CD14-positive monocyte (primary cell): ENCODE data around the gene MTMR6. TPM values are rescaled to one million over a fixed set of nuclear protein-coding genes. Genes with fewer than 3 reads are reported as not detected.

Experiments
- DNase-seq, 3 donors: peaks; one replicate each; pipeline ENCODE4 v3.0.0-alpha.2; 2011 to 2022
- H2AFZ ChIP-seq: 2 replicates; pipeline ENCODE4 v1.6.0; 2012; ENCODE audit warnings: mild to moderate bottlenecking, low read depth, low read length, inconsistent platforms; ENCODE audit not compliant: insufficient read depth, poor library complexity, severe bottlenecking
- H3K27ac ChIP-seq, 2 donors: 1 replicate in 1 of 2; 2 replicates in 1 of 2; pipeline ENCODE4 v1.5.1; 2012 to 2013; ENCODE audit warnings: low read length in 2 of 2, control low read depth in 1 of 2, inconsistent platforms in 1 of 2, low read depth in 1 of 2, mild to moderate bottlenecking in 1 of 2
- H3K27me3 ChIP-seq, 2 donors: one replicate each; pipeline versions ENCODE4 v1.6.0 to v1.6.1; 2011 to 2013; ENCODE audit warnings: low read length in 2 of 2; ENCODE audit not compliant: control insufficient read depth in 2 of 2, insufficient read depth in 2 of 2
- H3K36me3 ChIP-seq, 2 donors: replicated peaks in 1 of 2; 1 replicate in 1 of 2; 2 replicates in 1 of 2; pipeline versions ENCODE4 v1.5.1 to v1.6.1; 2012 to 2013; ENCODE audit warnings: low read length in 2 of 2, control low read depth in 1 of 2, inconsistent platforms in 1 of 2, mild to moderate bottlenecking in 1 of 2; ENCODE audit not compliant: insufficient read depth in 2 of 2, control insufficient read depth in 1 of 2
- H3K4me1 ChIP-seq, 2 donors: 1 replicate in 1 of 2; 2 replicates in 1 of 2; pipeline versions ENCODE4 v1.5.1 to v1.6.1; 2012 to 2013; ENCODE audit warnings: low read length in 2 of 2, control low read depth in 1 of 2, inconsistent platforms in 1 of 2, mild to moderate bottlenecking in 1 of 2, moderate library complexity in 1 of 2; ENCODE audit not compliant: insufficient read depth in 2 of 2, control insufficient read depth in 1 of 2
- H3K4me2 ChIP-seq: replicated peaks from 2 replicates; pipeline ENCODE3; 2012; ENCODE audit warnings: low read length, moderate library complexity, mild to moderate bottlenecking; ENCODE audit not compliant: poor library complexity, severe bottlenecking; ENCODE audit errors: extremely low read depth
- H3K4me3 ChIP-seq, 3 experiments: fragments of 200-600 bp in 1 of 3; sonication (generic) in 1 of 3; replicated peaks in 1 of 3; 1 replicate in 2 of 3; 2 replicates in 1 of 3; pipeline ENCODE4 v1.5.1; 2011 to 2013; ENCODE audit warnings: low read length in 3 of 3, mild to moderate bottlenecking in 3 of 3, control low read depth in 2 of 3, low read depth in 2 of 3, inconsistent platforms in 1 of 3, moderate library complexity in 1 of 3
- H3K79me2 ChIP-seq: 2 replicates; pipeline ENCODE4 v1.6.0; 2012; ENCODE audit warnings: mild to moderate bottlenecking, control low read depth, inconsistent platforms, low read length, moderate library complexity; ENCODE audit not compliant: insufficient read depth
- H3K9ac ChIP-seq: 2 replicates; pipeline ENCODE4 v1.6.0; 2017; ENCODE audit warnings: low read length, mild to moderate bottlenecking; ENCODE audit not compliant: insufficient read depth, poor library complexity, severe bottlenecking
- H3K9me3 ChIP-seq, 2 donors: replicated peaks in 1 of 2; 1 replicate in 1 of 2; 2 replicates in 1 of 2; pipeline versions ENCODE4 v1.5.1 to v1.6.1; 2012 to 2013; ENCODE audit warnings: low read length in 2 of 2, control low read depth in 1 of 2; ENCODE audit not compliant: control insufficient read depth in 1 of 2, insufficient read depth in 1 of 2
- H4K20me1 ChIP-seq: 2 replicates; pipeline ENCODE4 v1.6.0; 2012; ENCODE audit warnings: mild to moderate bottlenecking, low read length, control low read depth, moderate library complexity; ENCODE audit not compliant: insufficient read depth
- H3K27ac Mint-ChIP-seq, 7 donors: one replicate each; pipeline ENCODE4 v1.8.0; 2020; ENCODE audit warnings: mild to moderate bottlenecking in 7 of 7, mixed read lengths in 7 of 7, moderate library complexity in 6 of 7, inconsistent platforms in 2 of 7
- H3K27me3 Mint-ChIP-seq, 3 donors: one replicate each; pipeline ENCODE4 v1.8.0; 2021 to 2022; ENCODE audit warnings: low read depth in 3 of 3, mild to moderate bottlenecking in 3 of 3, mixed read lengths in 3 of 3, moderate library complexity in 3 of 3, inconsistent platforms in 1 of 3
- H3K36me3 Mint-ChIP-seq, 2 donors: one replicate each; pipeline ENCODE4 v1.8.0; 2020; ENCODE audit warnings: mixed read lengths in 2 of 2, inconsistent platforms in 1 of 2, mild to moderate bottlenecking in 1 of 2
- H3K4me1 Mint-ChIP-seq: one replicate; pipeline ENCODE4 v1.8.0; 2020; ENCODE audit warnings: mild to moderate bottlenecking, mixed read lengths
- H3K4me3 Mint-ChIP-seq, 2 donors: one replicate each; pipeline ENCODE4 v1.8.0; 2020; ENCODE audit warnings: mild to moderate bottlenecking in 2 of 2, mixed read lengths in 2 of 2, moderate library complexity in 1 of 2
- H3K9me3 Mint-ChIP-seq, 7 donors: one replicate each; pipeline ENCODE4 v1.8.0; 2020 to 2022; ENCODE audit warnings: mixed read lengths in 7 of 7, mild to moderate bottlenecking in 6 of 7, moderate library complexity in 6 of 7, inconsistent platforms in 2 of 7
- WGBS: methylation state at CpG from one replicate; pipeline ENCODE4 v1.1.5; 2013; ENCODE audit warnings: missing lambda C conversion rate; ENCODE audit not compliant: insufficient coverage; 5-methylcytosine and 5-hydroxymethylcytosine counted together
- intact Hi-C, 2 donors: fragments of 100-400 bp; cut with micrococcal nuclease; formaldehyde crosslinking; loops; one replicate each; pipeline versions ENCODE4 v1.15.0 to v1.15.1; 2023
- polyA plus RNA-seq, 3 donors: library from polyadenylated mRNA; depleted of rRNA in 1 of 3; unstranded in 2 of 3; stranded (reverse) in 1 of 3; fragments of 300-500 nt in 2 of 3; fragments of >200 nt in 1 of 3; fragmentation: Illumina TruSeq in 2 of 3; gene quantifications; 1 replicate in 2 of 3; 2 replicates in 1 of 3; pipeline ENCODE4 v1.2.3, GENCODE V29; 2012 to 2021
- TF ChIP-seq, protein P1 (sequence below): fragments of 200-600 bp; IDR thresholded peaks from one replicate; pipeline ENCODE4 v1.8.0; 2022; ENCODE audit warnings: antibody characterized with exemption, mild to moderate bottlenecking

Gene MTMR6
- polyA plus RNA-seq, 3 donors = 7.4 to 31.9 (median 24.4) TPM

DNA sequence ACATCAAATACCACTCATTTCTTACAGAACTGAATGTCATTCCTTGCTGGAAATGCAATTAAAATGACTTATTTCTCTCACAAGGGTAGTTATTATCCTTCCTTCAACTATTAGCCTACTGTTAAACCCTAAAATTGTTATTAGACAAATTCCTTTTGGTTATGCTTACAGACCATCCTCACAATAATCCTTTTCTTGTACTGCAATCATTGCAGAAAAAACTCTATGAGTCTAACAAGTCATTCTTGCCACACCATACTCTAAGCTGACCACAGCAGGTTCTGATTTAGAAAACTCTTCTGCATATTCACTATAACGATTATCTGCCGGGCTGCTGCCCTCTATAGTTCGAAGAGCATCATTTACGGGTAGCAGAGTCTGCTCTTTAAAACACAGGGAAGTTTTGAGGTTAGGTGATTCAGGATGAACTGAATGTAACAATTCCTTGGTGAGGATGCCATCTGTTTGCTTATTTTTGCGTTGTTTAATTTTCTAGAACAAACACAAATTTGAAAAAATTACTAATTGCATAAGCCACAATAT is 38.2 kb downstream of the MTMR6 start:
- Histone ChIP-seq H3K27ac (peak overlapping the region in 1 of 2 donors; percentile 65), H3K27me3 (no peaks in the 10 kb centered on the region), H4K20me1 (peaks cover 6% of the 10 kb centered on the region), H3K9ac (no peak overlapping the region), H3K4me2 (no peak overlapping the region), H3K9me3 (peaks cover 0 to 6% of the 10 kb centered on the region in 2 donors), H3K4me1 (peaks cover 19 to 35% of the 10 kb centered on the region in 2 donors), H3K36me3 (peaks cover 24 to 61% of the 10 kb centered on the region in 2 donors), H3K79me2 (no peaks in the 10 kb centered on the region), H3K4me3 (no peak overlapping the region), H2AFZ (no peak overlapping the region)
- Mint-ChIP-seq H3K4me3 (peak overlapping the region in 1 of 2 donors; percentile 46), H3K27me3 (no peaks in the 10 kb centered on the region), H3K36me3 (peaks cover 37 to 52% of the 10 kb centered on the region in 2 donors), H3K4me1 (peaks cover 39% of the 10 kb centered on the region), H3K9me3 (peaks cover 0 to 3% (median 0%) of the 10 kb centered on the region in 7 donors), H3K27ac (peak overlapping the region in 6 of 7 donors; percentile 25 to 68 (median 45))
- intact Hi-C loops = no loop called here
- peak; percentile 33 to 61 (median 52) for DNase-seq
- TF ChIP-seq, protein P1, sequence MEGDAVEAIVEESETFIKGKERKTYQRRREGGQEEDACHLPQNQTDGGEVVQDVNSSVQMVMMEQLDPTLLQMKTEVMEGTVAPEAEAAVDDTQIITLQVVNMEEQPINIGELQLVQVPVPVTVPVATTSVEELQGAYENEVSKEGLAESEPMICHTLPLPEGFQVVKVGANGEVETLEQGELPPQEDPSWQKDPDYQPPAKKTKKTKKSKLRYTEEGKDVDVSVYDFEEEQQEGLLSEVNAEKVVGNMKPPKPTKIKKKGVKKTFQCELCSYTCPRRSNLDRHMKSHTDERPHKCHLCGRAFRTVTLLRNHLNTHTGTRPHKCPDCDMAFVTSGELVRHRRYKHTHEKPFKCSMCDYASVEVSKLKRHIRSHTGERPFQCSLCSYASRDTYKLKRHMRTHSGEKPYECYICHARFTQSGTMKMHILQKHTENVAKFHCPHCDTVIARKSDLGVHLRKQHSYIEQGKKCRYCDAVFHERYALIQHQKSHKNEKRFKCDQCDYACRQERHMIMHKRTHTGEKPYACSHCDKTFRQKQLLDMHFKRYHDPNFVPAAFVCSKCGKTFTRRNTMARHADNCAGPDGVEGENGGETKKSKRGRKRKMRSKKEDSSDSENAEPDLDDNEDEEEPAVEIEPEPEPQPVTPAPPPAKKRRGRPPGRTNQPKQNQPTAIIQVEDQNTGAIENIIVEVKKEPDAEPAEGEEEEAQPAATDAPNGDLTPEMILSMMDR = peak; percentile 64
- 40% methylated on average over 2 of the region's 5 CpGs for WGBS

DNA sequence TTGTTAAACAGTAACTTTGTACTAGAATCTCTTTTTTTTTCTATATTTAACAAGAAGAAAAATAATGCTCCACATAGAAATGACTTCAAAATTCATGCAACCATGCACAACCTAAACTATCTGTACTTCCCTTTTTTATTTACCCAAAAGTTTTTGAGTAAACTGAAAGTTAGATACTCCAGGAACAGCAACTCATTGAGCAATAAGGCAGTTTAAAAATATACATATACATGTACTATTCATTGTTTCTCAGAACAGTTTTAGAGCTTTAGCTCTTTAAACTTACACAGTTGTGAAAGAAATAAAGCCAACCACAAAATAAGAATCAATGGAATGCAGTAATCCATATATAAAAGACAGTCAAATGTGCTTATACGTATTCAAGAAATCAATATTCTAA is 39.2 kb downstream of the MTMR6 start:
- TF ChIP-seq, protein P1 = no peak
- Mint-ChIP-seq H3K27ac (peak overlapping the region in 6 of 7 donors; percentile 45 to 70 (median 56)), H3K27me3 (no peaks in the 10 kb centered on the region), H3K4me1 (peaks cover 36% of the 10 kb centered on the region), H3K9me3 (peaks cover 0 to 4% (median 0%) of the 10 kb centered on the region in 7 donors), H3K4me3 (no peak overlapping the region), H3K36me3 (peaks cover 31 to 52% of the 10 kb centered on the region in 2 donors)
- Histone ChIP-seq H3K27ac (peak overlapping the region in 1 of 2 donors; percentile 65), H3K27me3 (no peaks in the 10 kb centered on the region), H4K20me1 (peaks cover 6% of the 10 kb centered on the region), H3K9ac (no peak overlapping the region), H3K4me2 (peak overlapping the region; percentile 46), H3K9me3 (peaks cover 0 to 6% of the 10 kb centered on the region in 2 donors), H3K79me2 (no peaks in the 10 kb centered on the region), H2AFZ (no peak overlapping the region), H3K4me3 (peak overlapping the region in 1 of 3 experiments; percentile 34), H3K36me3 (peaks cover 17 to 56% of the 10 kb centered on the region in 2 donors), H3K4me1 (peaks cover 19 to 35% of the 10 kb centered on the region in 2 donors)
- DNase-seq = peak; percentile 4 to 46 (median 24)
- WGBS = no CpG with 5 or more reads among the region's 1 CpG
- intact Hi-C loops = no loop called here
